Thoracic aorta (tissue), 2 donors: ENCODE measurements around the gene RNFT2. TPM values are rescaled to one million over a fixed set of nuclear protein-coding genes. Genes with fewer than 3 reads are reported as not detected.

Source experiments
- ATAC-seq: fragments of 150-250 bp; one replicate; pipeline ENCODE4 v1.8.0; 2017; ENCODE audit warnings: low read depth; ENCODE audit not compliant: insufficient number of reproducible peaks, low FRiP score
- DNase-seq: peaks from one replicate; pipeline ENCODE4 v3.0.0-alpha.2; 2020; ENCODE audit warnings: low spot score
- H3K27ac ChIP-seq, 2 donors: fragments of 200-600 bp; sonication (generic); 1 replicate in 1 of 2; 2 replicates in 1 of 2; pipeline ENCODE4 v1.5.1; 2016; ENCODE audit warnings: mild to moderate bottlenecking in 2 of 2, moderate library complexity in 2 of 2
- H3K27me3 ChIP-seq: fragments of 200-600 bp; sonication (generic); replicated peaks from 2 replicates; pipeline ENCODE4 v1.6.0; 2016; ENCODE audit warnings: mild to moderate bottlenecking; ENCODE audit not compliant: insufficient read depth
- H3K36me3 ChIP-seq: fragments of 200-600 bp; sonication (generic); one replicate; pipeline ENCODE4 v1.5.1; 2016
- H3K4me1 ChIP-seq, 2 donors: fragments of 200-600 bp; sonication (generic); 1 replicate in 1 of 2; 2 replicates in 1 of 2; pipeline versions ENCODE4 v1.5.1 to v1.6.0; 2016; ENCODE audit warnings: low read depth in 2 of 2, mild to moderate bottlenecking in 1 of 2; ENCODE audit not compliant: control insufficient read depth in 1 of 2
- H3K4me3 ChIP-seq: fragments of 200-600 bp; sonication (generic); 2 replicates; pipeline ENCODE4 v1.5.1; 2016; ENCODE audit warnings: mild to moderate bottlenecking
- H3K9me3 ChIP-seq: fragments of 200-600 bp; sonication (generic); 2 replicates; pipeline ENCODE4 v1.5.1; 2016
- CTCF ChIP-seq: fragments of 200-600 bp; sonication (generic); IDR thresholded peaks from one replicate; pipeline ENCODE4 v1.5.1; 2019; ENCODE audit warnings: antibody characterized with exemption
- total RNA-seq, 2 donors: library from RNA; depleted of rRNA; stranded (reverse); fragments of >200 nt; gene quantifications; one replicate each; pipeline versions ENCODE4 v1.1.0 to v1.2.3, GENCODE V29; 2016

The RNFT2 gene
- total RNA-seq, 2 donors from 2014 or later: 1.1 to 1.5 TPM

- no peaks in the 10 kb centered on the region for H3K27me3 ChIP-seq
- ATAC-seq (no peak), DNase-seq (no peak)
- H3K27ac ChIP-seq: no peak overlapping the region
- peaks cover 0 to 24% of the 10 kb centered on the region in 2 donors for H3K4me1 ChIP-seq
- H3K4me3 ChIP-seq: no peak overlapping the region
- TF ChIP-seq CTCF: no peak
- no peaks in the 10 kb centered on the region for H3K9me3 ChIP-seq
- peaks cover 7% of the 10 kb centered on the region for H3K36me3 ChIP-seq
These were observed 19.3 kb upstream of the RNFT2 start for GRCh38 chr12:116718655-116719454.

DNA sequence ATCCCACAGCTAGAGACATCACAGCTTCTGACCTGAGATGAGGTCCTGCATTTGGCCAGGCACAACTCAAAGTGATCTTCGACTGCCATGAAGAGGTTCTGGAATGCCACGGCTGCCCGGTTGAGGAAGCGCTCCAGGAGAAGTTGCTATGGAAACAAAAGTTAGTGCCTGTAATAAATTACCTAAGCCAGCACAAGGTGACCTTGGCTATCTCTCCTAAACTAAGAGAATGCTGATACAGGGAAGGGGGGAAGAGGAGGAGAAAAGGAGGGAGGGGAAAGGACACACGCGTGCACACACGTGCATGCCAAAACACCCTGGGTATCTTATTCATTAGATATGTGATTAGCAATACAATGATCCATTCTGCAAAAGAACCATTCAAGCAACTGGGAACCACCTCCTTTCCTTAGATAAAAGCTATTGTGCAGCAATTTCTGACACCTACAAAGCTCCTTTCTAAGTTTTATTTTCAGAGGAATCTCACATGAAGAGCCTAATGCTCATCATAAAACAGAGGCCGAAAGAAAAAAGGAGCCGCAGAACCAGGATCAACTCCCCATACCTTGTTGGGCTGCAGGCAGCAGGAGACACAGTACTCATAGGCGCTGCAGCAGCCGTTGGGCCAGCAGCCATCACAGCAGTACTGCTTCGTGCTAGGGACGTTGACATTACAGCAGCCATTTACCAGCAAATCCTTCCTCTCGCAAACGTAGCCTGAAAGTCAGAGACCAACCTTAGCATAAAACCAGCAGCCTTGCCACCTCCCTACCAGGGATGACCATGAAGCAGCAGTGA lies 18.2 kb upstream of the RNFT2 start:
- Histone ChIP-seq H3K4me1 (peaks cover 0 to 24% of the 10 kb centered on the region in 2 donors), H3K4me3 (no peak overlapping the region), H3K9me3 (no peaks in the 10 kb centered on the region), H3K27ac (no peak overlapping the region), H3K36me3 (peaks cover 7% of the 10 kb centered on the region), H3K27me3 (no peaks in the 10 kb centered on the region)
- no peak for ATAC-seq
- DNase-seq: no peak
- no peak for TF ChIP-seq CTCF

DNA sequence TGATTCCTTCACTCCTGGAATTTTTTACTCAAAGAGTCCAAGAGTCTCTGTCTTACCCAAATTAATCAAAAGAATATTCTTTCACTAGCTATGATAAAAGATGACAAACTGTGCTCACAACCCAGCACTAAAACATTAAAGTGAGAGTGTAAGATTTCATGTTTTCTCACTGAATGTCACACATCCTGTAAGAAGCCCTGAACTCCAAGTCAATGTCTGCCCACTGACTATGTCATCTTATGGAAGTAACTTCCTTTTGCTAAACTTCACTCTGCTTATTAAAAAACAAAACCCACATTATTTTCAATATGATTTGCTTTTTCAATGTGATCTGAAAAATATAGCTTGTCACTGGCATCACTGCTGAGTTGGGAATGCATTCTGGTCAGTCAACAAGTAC lies 15.9 kb upstream of the RNFT2 start:
- Histone ChIP-seq H3K27ac (no peak overlapping the region), H3K4me1 (peaks cover 0 to 21% of the 10 kb centered on the region in 2 donors), H3K9me3 (no peaks in the 10 kb centered on the region), H3K4me3 (no peak overlapping the region), H3K36me3 (peaks cover 7% of the 10 kb centered on the region), H3K27me3 (no peaks in the 10 kb centered on the region)
- DNase-seq: no peak
- ATAC-seq: no peak
- no peak for TF ChIP-seq CTCF

DNA sequence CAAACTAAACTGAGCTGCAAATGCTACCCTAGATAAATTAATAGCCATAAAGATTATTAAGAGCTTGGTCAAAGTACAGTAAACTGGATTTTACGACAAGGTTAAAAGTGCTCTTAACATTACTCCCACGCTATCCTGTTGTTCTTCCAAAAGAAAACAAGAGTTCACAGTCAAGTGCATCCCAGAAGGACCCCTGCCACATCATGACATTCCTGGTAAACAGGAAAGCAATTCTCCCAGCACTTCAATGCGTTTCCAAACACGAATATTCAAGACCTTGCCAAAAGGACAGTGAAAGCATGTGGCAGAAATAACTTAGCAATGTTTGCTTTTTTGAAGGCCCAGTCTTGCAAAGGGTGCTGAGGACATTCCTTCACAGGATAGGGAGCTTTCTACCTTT lies 11.4 kb upstream of the RNFT2 start:
- Histone ChIP-seq H3K4me1 (no peaks in the 10 kb centered on the region), H3K27ac (no peak overlapping the region), H3K27me3 (no peaks in the 10 kb centered on the region), H3K4me3 (no peak overlapping the region), H3K36me3 (no peaks in the 10 kb centered on the region), H3K9me3 (no peaks in the 10 kb centered on the region)
- DNase-seq (no peak), ATAC-seq (no peak)
- TF ChIP-seq CTCF: no peak

- Histone ChIP-seq H3K9me3 (no peaks in the 10 kb centered on the region), H3K4me1 (no peaks in the 10 kb centered on the region), H3K36me3 (no peaks in the 10 kb centered on the region), H3K4me3 (no peak overlapping the region), H3K27me3 (no peaks in the 10 kb centered on the region), H3K27ac (no peak overlapping the region)
- ATAC-seq: no peak
- DNase-seq: no peak
- TF ChIP-seq CTCF: no peak
These were observed 10.9 kb upstream of the RNFT2 start for GRCh38 chr12:116727261-116727660.
